ENCODE results near the gene NCAN. TPM values are rescaled to one million over a fixed set of nuclear protein-coding genes. Genes with fewer than 3 reads are reported as not detected.
A peak's percentile ranks its signal among the peaks of the same experiment; 100 is the strongest.

NCAN gene
- total RNA-seq, 4 donors from 2014 or later = 0.19 to 0.31 TPM; not detected in 2

DNA sequence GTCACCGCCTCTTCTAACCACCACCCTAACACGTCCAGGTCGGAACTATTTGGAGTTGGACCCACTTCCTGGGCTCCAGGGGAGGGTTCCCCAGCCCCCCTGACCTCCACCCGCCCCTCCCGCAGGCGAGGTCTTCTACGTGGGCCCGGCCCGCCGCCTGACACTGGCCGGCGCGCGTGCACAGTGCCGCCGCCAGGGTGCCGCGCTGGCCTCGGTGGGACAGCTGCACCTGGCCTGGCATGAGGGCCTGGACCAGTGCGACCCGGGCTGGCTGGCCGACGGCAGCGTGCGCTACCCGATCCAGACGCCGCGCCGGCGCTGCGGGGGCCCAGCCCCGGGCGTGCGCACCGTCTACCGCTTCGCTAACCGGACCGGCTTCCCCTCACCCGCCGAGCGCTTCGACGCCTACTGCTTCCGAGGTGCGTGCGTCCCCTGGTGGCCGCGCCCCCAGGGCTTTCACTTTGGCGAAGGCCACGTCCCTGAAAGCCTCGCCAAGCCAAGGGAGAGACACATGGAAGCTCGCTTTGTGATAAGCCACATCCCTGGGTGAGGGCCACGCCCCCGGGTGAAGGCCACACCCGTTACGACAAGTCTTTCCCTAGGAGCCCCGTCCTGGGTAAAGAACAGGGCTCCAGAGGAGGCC lies 13.2 kb downstream of the NCAN start:
- H3K4me1 ChIP-seq = peaks cover 0 to 11% (median 3%) of the 10 kb centered on the region in 3 donors
- TF ChIP-seq POLR2AphosphoS5 (IDR thresholded peaks at IDR 0.05) = no peak
- TF ChIP-seq, protein P1, sequence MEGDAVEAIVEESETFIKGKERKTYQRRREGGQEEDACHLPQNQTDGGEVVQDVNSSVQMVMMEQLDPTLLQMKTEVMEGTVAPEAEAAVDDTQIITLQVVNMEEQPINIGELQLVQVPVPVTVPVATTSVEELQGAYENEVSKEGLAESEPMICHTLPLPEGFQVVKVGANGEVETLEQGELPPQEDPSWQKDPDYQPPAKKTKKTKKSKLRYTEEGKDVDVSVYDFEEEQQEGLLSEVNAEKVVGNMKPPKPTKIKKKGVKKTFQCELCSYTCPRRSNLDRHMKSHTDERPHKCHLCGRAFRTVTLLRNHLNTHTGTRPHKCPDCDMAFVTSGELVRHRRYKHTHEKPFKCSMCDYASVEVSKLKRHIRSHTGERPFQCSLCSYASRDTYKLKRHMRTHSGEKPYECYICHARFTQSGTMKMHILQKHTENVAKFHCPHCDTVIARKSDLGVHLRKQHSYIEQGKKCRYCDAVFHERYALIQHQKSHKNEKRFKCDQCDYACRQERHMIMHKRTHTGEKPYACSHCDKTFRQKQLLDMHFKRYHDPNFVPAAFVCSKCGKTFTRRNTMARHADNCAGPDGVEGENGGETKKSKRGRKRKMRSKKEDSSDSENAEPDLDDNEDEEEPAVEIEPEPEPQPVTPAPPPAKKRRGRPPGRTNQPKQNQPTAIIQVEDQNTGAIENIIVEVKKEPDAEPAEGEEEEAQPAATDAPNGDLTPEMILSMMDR (IDR thresholded peaks at IDR 0.05) = peak in 3 of 4 experiments; percentile 39 to 75 (median 54)
- TF ChIP-seq POLR2A (IDR thresholded peaks at IDR 0.05) = no peak
- no peak overlapping the region for H3K27ac ChIP-seq
- H3K27me3 ChIP-seq = peaks cover 82% of the 10 kb centered on the region
- H3K9me3 ChIP-seq = no peaks in the 10 kb centered on the region
- peak overlapping the region in 1 of 2 donors; percentile 41 for H3K4me3 ChIP-seq
- ATAC-seq = peak; percentile 36
- no peaks in the 10 kb centered on the region for H3K36me3 ChIP-seq
- WGBS, 2 donors (ENCODE audit: low coverage in 1 of 2) = 0% methylated on average over 1 of the region's 59 CpGs; no CpG with 5 or more reads in 1 of the 2 donors

- Histone ChIP-seq H3K36me3 (no peaks in the 10 kb centered on the region), H3K9me3 (no peaks in the 10 kb centered on the region), H3K27ac (no peak overlapping the region), H3K27me3 (peaks cover 79% of the 10 kb centered on the region), H3K4me3 (no peak overlapping the region), H3K4me1 (peaks cover 0 to 11% (median 3%) of the 10 kb centered on the region in 3 donors)
- no peak for ATAC-seq
- WGBS, 2 donors (ENCODE audit: low coverage in 1 of 2) = no CpG with 5 or more reads among the region's 5 CpGs
- TF ChIP-seq POLR2AphosphoS5 (IDR thresholded peaks at IDR 0.05) (no peak), EP300 (IDR thresholded peaks at IDR 0.05) (no peak), POLR2A (IDR thresholded peaks at IDR 0.05) (no peak)
- TF ChIP-seq, protein P1 (IDR thresholded peaks at IDR 0.05) = no peak
Observed at GRCh38 chr19:19226204-19226603, 14.4 kb downstream of the NCAN start.

DNA sequence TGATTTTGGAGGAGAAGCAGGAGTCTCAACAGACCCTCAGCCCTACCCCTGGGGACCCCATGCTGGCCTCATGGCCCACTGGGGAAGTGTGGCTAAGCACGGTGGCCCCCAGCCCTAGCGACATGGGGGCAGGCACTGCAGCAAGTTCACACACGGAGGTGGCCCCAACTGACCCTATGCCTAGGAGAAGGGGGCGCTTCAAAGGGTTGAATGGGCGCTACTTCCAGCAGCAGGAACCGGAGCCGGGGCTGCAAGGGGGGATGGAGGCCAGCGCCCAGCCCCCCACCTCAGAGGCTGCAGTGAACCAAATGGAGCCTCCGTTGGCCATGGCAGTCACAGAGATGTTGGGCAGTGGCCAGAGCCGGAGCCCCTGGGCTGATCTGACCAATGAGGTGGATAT lies 14.9 kb downstream of the NCAN start:
- Histone ChIP-seq H3K9me3 (no peaks in the 10 kb centered on the region), H3K36me3 (no peaks in the 10 kb centered on the region), H3K4me3 (no peak overlapping the region), H3K27ac (no peak overlapping the region), H3K4me1 (peaks cover 0 to 11% (median 3%) of the 10 kb centered on the region in 3 donors), H3K27me3 (peaks cover 74% of the 10 kb centered on the region)
- no peak for ATAC-seq
- TF ChIP-seq POLR2AphosphoS5 (IDR thresholded peaks at IDR 0.05) (no peak), EP300 (IDR thresholded peaks at IDR 0.05) (no peak)
- TF ChIP-seq, protein P1 (IDR thresholded peaks at IDR 0.05) = no peak
- WGBS, 2 donors (ENCODE audit: low coverage in 1 of 2) = no CpG with 5 or more reads among the region's 10 CpGs

DNA sequence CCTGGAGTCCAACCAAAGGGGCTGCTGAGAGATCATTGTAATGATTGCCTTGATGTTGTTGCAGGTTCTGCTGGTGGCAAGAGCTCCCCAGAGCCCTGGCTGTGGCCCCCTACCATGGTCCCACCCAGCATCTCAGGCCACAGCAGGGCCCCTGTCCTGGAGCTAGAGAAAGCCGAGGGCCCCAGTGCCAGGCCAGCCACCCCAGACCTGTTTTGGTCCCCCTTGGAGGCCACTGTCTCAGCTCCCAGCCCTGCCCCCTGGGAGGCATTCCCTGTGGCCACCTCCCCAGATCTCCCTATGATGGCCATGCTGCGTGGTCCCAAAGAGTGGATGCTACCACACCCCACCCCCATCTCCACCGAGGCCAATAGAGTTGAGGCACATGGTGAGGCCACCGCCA lies 15.5 kb downstream of the NCAN start:
- WGBS, 2 donors (ENCODE audit: low coverage in 1 of 2) = no CpG with 5 or more reads among the region's 4 CpGs

More for the DNA sequence above, 15.5 kb downstream of the NCAN start:
- TF ChIP-seq EP300 (IDR thresholded peaks at IDR 0.05) (no peak), POLR2A (IDR thresholded peaks at IDR 0.05) (no peak), POLR2AphosphoS5 (IDR thresholded peaks at IDR 0.05) (no peak)
- TF ChIP-seq, protein P1 (IDR thresholded peaks at IDR 0.05) = no peak
- no peaks in the 10 kb centered on the region for H3K36me3 ChIP-seq
- peaks cover 0 to 1% (median 0%) of the 10 kb centered on the region in 3 donors for H3K9me3 ChIP-seq
- no peak overlapping the region for H3K27ac ChIP-seq
- no peak for ATAC-seq
- peaks cover 0 to 11% (median 3%) of the 10 kb centered on the region in 3 donors for H3K4me1 ChIP-seq
- no peak overlapping the region for H3K4me3 ChIP-seq
- H3K27me3 ChIP-seq = peaks cover 74% of the 10 kb centered on the region
